HS-27A (cell line): ENCODE results near the gene NAT16.
"Not testable (repeated sequence)": the region's sequence is repeated elsewhere in the genome, so short reads cannot be mapped to it uniquely, and the experiment has no call there.

Source experiments
- DNase-seq: peaks from one replicate; pipeline ENCODE4 v3.0.0-alpha.2; 2012; ENCODE audit warnings: low read depth, missing footprints

Gene NAT16

GRCh38 chr7:101125989-101126650 lies 54.0 kb downstream of the NAT16 start:
- no peak for DNase-seq

- no peak for DNase-seq
Measured at GRCh38 chr7:101124376-101125056, 55.6 kb downstream of the NAT16 start.

- DNase-seq: no peak
Measured at GRCh38 chr7:101123703-101124068, 56.4 kb downstream of the NAT16 start.

GRCh38 chr7:101122933-101123702 lies 57.0 kb downstream of the NAT16 start:
- DNase-seq: no peak

- peak; percentile 93 for DNase-seq
Measured at GRCh38 chr7:101121991-101122932, 57.8 kb downstream of the NAT16 start.

- DNase-seq: not testable (repeated sequence)
Measured at GRCh38 chr7:101121631-101121990, 58.5 kb downstream of the NAT16 start.
